ENCODE results near the gene VAMP1. TPM values are rescaled to one million over a fixed set of nuclear protein-coding genes. Genes with fewer than 3 reads are reported as not detected.

VAMP1 gene
- total and polyA plus RNA-seq, 2 of the 4 experiments (the other 2 are of a cell fraction) = 7.2 to 21.9 TPM

DNA sequence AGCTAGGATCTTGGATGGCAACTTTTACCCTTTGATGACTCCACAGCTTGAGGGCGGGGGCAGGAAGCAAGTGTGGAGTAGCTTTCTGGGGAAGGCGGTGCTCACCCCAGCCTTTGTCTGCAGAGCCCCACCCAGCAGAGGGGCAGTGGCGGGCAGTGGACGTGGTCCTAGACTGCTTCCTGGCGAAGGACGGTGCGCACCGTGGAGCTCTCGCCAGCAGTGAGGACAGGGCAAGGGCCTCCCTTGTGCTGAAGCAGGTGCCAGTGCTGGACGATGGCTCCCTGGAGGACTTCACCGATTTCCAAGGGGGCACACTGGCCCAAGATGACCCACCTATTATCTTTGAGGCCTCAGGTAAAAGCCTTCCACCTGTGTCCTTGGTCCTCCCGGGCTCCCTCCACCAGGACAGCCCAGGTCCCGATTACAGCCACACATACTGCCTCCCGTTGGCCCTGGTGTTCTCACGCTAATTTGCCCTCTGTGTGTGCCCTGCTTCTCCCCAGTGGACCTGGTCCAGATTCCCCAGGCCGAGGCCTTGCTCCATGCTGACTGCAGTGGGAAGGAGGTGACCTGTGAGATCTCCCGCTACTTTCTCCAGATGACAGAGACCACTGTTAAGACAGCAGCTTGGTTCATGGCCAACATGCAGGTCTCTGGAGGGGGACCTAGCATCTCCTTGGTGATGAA lies 17.4 kb downstream of the VAMP1 start:
- no peaks in the 10 kb centered on the region for H4K20me1 ChIP-seq (ENCODE audit: insufficient read depth, low read length)
- peak overlapping the region; percentile 99 for H3K14ac ChIP-seq (replicated peaks; ENCODE audit: low read depth, low read length)
- peak overlapping the region; percentile 94 to 100; a peak in 3 of 4 replicates for H4K8ac ChIP-seq (ENCODE audit: low read depth in 2 of 2, low read length in 2 of 2)
- peak overlapping the region; percentile 64 for H2BK20ac ChIP-seq (ENCODE audit: low read depth, low read length)
- peak overlapping the region; percentile 99; the same call in 1 of the 2 replicates for H4K5ac ChIP-seq (ENCODE audit: low read depth, low read length)
- peak overlapping the region; percentile 100 for H3K4ac ChIP-seq (ENCODE audit: low read depth, low read length)
- H3K27ac ChIP-seq (ENCODE audit: insufficient read depth, low read length) = peak overlapping the region; percentile 98; the same call in 1 of the 2 replicates
- peak overlapping the region; percentile 99 for H2AK5ac ChIP-seq (ENCODE audit: low read depth, low read length)
- in situ Hi-C loops (cut with MboI; ENCODE audit: low sequenced_read_pairs) = loop anchor here (25.0 kb wide), 1 partner anchor 266 kb away; no protein-coding TSS in a partner anchor
- peak overlapping the region; percentile 95 for H2AFZ ChIP-seq (replicated peaks; ENCODE audit: low read length, poor library complexity)
- H4K91ac ChIP-seq (ENCODE audit: insufficient read depth, low read depth, low read length) = peak overlapping the region; percentile 99
- no peak overlapping the region; the same call in 2 of the 3 replicates for H2BK15ac ChIP-seq (ENCODE audit: low read depth, low read length)
- no peak for DNase-seq
- peak overlapping the region; percentile 98 for H2AK9ac ChIP-seq (replicated peaks; ENCODE audit: low read depth, low read length, poor library complexity)
- no peak overlapping the region for H3K4me3 ChIP-seq (ENCODE audit: insufficient read depth, low read depth, low read length)
- POLR2A ChIA-PET (ENCODE audit: unreplicated experiment) = no interaction called here
- peak overlapping the region; percentile 87; the same call in 1 of the 2 replicates for H3K4me2 ChIP-seq (ENCODE audit: low read depth, low read length)
- no peak overlapping the region for H3K56ac ChIP-seq (ENCODE audit: extremely low read depth, insufficient read depth, low read length)
- H2BK120ac ChIP-seq (ENCODE audit: low read depth, low read length) = peak overlapping the region; percentile 95; the same call in 1 of the 2 replicates
- H3K36me3 ChIP-seq (ENCODE audit: control insufficient read depth, insufficient read depth, low read length) = peaks cover 9% of the 10 kb centered on the region
- BruUV-seq (replicated peaks) = no TSS peak
- TF ChIP-seq BHLHE40 (IDR thresholded peaks at IDR 0.05; ENCODE audit: low read depth, low read length) = no peak
- TF ChIP-seq, protein P1, sequence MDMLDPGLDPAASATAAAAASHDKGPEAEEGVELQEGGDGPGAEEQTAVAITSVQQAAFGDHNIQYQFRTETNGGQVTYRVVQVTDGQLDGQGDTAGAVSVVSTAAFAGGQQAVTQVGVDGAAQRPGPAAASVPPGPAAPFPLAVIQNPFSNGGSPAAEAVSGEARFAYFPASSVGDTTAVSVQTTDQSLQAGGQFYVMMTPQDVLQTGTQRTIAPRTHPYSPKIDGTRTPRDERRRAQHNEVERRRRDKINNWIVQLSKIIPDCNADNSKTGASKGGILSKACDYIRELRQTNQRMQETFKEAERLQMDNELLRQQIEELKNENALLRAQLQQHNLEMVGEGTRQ (IDR thresholded peaks at IDR 0.05; ENCODE audit: low read depth, low read length) = no peak
- no peak for TF ChIP-seq MAFK (IDR thresholded peaks at IDR 0.05; ENCODE audit: low read depth, low read length)
- TF ChIP-seq CEBPB (IDR thresholded peaks at IDR 0.05; ENCODE audit: low read depth, low read length) = no peak
- TF ChIP-seq MXI1 (IDR thresholded peaks at IDR 0.05; ENCODE audit: borderline replicate concordance, low read depth, low read length) = no peak
- TF ChIP-seq CHD1 (IDR thresholded peaks at IDR 0.05; ENCODE audit: low read depth, low read length) = no peak
- TF ChIP-seq NFE2L2 (IDR thresholded peaks at IDR 0.05; ENCODE audit: low read depth, low read length) = no peak
- TF ChIP-seq, protein P2, sequence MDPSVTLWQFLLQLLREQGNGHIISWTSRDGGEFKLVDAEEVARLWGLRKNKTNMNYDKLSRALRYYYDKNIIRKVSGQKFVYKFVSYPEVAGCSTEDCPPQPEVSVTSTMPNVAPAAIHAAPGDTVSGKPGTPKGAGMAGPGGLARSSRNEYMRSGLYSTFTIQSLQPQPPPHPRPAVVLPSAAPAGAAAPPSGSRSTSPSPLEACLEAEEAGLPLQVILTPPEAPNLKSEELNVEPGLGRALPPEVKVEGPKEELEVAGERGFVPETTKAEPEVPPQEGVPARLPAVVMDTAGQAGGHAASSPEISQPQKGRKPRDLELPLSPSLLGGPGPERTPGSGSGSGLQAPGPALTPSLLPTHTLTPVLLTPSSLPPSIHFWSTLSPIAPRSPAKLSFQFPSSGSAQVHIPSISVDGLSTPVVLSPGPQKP (IDR thresholded peaks at IDR 0.05; ENCODE audit: borderline replicate concordance, low read depth, low read length) = no peak
- TF ChIP-seq, protein P3, sequence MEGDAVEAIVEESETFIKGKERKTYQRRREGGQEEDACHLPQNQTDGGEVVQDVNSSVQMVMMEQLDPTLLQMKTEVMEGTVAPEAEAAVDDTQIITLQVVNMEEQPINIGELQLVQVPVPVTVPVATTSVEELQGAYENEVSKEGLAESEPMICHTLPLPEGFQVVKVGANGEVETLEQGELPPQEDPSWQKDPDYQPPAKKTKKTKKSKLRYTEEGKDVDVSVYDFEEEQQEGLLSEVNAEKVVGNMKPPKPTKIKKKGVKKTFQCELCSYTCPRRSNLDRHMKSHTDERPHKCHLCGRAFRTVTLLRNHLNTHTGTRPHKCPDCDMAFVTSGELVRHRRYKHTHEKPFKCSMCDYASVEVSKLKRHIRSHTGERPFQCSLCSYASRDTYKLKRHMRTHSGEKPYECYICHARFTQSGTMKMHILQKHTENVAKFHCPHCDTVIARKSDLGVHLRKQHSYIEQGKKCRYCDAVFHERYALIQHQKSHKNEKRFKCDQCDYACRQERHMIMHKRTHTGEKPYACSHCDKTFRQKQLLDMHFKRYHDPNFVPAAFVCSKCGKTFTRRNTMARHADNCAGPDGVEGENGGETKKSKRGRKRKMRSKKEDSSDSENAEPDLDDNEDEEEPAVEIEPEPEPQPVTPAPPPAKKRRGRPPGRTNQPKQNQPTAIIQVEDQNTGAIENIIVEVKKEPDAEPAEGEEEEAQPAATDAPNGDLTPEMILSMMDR (conservative IDR thresholded peaks at IDR 0.05; ENCODE audit: low read depth, low read length) = no peak
- CTCF ChIA-PET = interaction anchor here (0.5 kb wide), 1 partner anchor 246 kb away, joined by 3 read pairs; no protein-coding TSS in a partner anchor
- H3K79me1 ChIP-seq (ENCODE audit: low read depth in 1 of 2, low read length in 2 of 2) = peaks cover 16 to 37% of the 10 kb centered on the region in 2 experiments
- H3K9me3 ChIP-seq (ENCODE audit: control insufficient read depth, insufficient read depth, low read length) = no peaks in the 10 kb centered on the region
- no peak overlapping the region for H3K9ac ChIP-seq (ENCODE audit: low read depth, low read length)
- no peak for ATAC-seq (ENCODE audit: low read depth)
- peak overlapping the region; percentile 99; the same call in 1 of the 2 replicates for H3K23ac ChIP-seq (ENCODE audit: low read depth, low read length)
- H3K4me1 ChIP-seq (ENCODE audit: control insufficient read depth, insufficient read depth, low read length) = peaks cover 16% of the 10 kb centered on the region
- intact Hi-C loops (cut with micrococcal nuclease) = no loop called here
- peak overlapping the region; percentile 22 for H2BK5ac ChIP-seq (ENCODE audit: low read depth, low read length, poor library complexity, severe bottlenecking)
- peaks cover 20% of the 10 kb centered on the region for H3K9me1 ChIP-seq (ENCODE audit: insufficient read depth, low read length)
- dilution Hi-C loops (cut with HindIII; ENCODE audit: low sequenced_read_pairs, unreplicated experiment) = no loop called here
- no peak overlapping the region for H3K18ac ChIP-seq (ENCODE audit: low read depth, low read length)
- no peaks in the 10 kb centered on the region for H3K27me3 ChIP-seq (ENCODE audit: control insufficient read depth, insufficient read depth, low read length)
- WGBS, 2 experiments (ENCODE audit: extremely low coverage in 2 of 2, insufficient read length in 1 of 2) = 91% methylated on average over 7 of the region's 17 CpGs; no CpG with 5 or more reads in 1 of the 2 experiments
